ENCODE data around the gene FLYWCH1.

GRCh38 chr16:2937170-2937569, 25.4 kb downstream of the FLYWCH1 start:
- TF ChIP-seq, protein P1, sequence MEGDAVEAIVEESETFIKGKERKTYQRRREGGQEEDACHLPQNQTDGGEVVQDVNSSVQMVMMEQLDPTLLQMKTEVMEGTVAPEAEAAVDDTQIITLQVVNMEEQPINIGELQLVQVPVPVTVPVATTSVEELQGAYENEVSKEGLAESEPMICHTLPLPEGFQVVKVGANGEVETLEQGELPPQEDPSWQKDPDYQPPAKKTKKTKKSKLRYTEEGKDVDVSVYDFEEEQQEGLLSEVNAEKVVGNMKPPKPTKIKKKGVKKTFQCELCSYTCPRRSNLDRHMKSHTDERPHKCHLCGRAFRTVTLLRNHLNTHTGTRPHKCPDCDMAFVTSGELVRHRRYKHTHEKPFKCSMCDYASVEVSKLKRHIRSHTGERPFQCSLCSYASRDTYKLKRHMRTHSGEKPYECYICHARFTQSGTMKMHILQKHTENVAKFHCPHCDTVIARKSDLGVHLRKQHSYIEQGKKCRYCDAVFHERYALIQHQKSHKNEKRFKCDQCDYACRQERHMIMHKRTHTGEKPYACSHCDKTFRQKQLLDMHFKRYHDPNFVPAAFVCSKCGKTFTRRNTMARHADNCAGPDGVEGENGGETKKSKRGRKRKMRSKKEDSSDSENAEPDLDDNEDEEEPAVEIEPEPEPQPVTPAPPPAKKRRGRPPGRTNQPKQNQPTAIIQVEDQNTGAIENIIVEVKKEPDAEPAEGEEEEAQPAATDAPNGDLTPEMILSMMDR (IDR thresholded peaks at IDR 0.05) = no peak
- no peak for TF ChIP-seq EZH2phosphoT487 (IDR thresholded peaks at IDR 0.05)
- TF ChIP-seq EZH2 (IDR thresholded peaks at IDR 0.05) = no peak
